GM23338 (cell line): Measurements from ENCODE around the gene MYLK4. TPM values are rescaled to one million over a fixed set of nuclear protein-coding genes. Genes with fewer than 3 reads are reported as not detected.

Source experiments
- ATAC-seq: fragments of 200-7000 bp; cut with Tn5 transposase; 3 replicates; pipeline ENCODE4 v1.9.1; 2020
- DNase-seq: peaks from one replicate; pipeline ENCODE4 v3.0.0-alpha.2; 2015; ENCODE audit warnings: low spot score
- H2AFZ ChIP-seq: fragments of 200-600 bp; sonication (generic); 2 replicates; pipeline ENCODE4 v1.8.0; 2016; ENCODE audit warnings: antibody characterized with exemption, mild to moderate bottlenecking, moderate library complexity
- H3F3A ChIP-seq: fragments of 200-600 bp; sonication (generic); replicated peaks from 2 replicates; pipeline ENCODE4 v1.8.0; 2017; ENCODE audit warnings: antibody characterized with exemption, mixed run types, low read depth
- H3K27ac ChIP-seq: fragments of 200-600 bp; sonication (generic); 2 replicates; pipeline ENCODE4 v1.6.1; 2016; ENCODE audit warnings: low read depth
- H3K27me3 ChIP-seq: fragments of 200-600 bp; sonication (generic); 2 replicates; pipeline ENCODE4 v1.8.0; 2016; ENCODE audit warnings: mild to moderate bottlenecking, mixed run types, moderate library complexity; ENCODE audit not compliant: insufficient read depth
- H3K36me3 ChIP-seq: fragments of 200-600 bp; sonication (generic); 2 replicates; pipeline ENCODE4 v1.8.0; 2016; ENCODE audit warnings: mild to moderate bottlenecking; ENCODE audit not compliant: insufficient read depth
- H3K4me1 ChIP-seq: fragments of 200-600 bp; sonication (generic); 2 replicates; pipeline ENCODE4 v1.8.0; 2016; ENCODE audit warnings: mild to moderate bottlenecking, moderate library complexity; ENCODE audit not compliant: insufficient read depth
- H3K4me2 ChIP-seq: fragments of 200-600 bp; sonication (generic); 2 replicates; pipeline ENCODE4 v1.7.1; 2017; ENCODE audit warnings: mixed run types
- H3K4me3 ChIP-seq: fragments of 200-600 bp; sonication (generic); 2 replicates; pipeline ENCODE4 v1.6.1; 2016; ENCODE audit warnings: mixed run types
- H3K79me2 ChIP-seq: fragments of 200-600 bp; sonication (generic); replicated peaks from 2 replicates; pipeline ENCODE4 v1.8.0; 2017; ENCODE audit warnings: mild to moderate bottlenecking; ENCODE audit not compliant: insufficient read depth
- H3K9me2 ChIP-seq: fragments of 200-600 bp; sonication (generic); 2 replicates; pipeline ENCODE4 v1.8.0; 2017; ENCODE audit not compliant: insufficient read depth
- H4K20me1 ChIP-seq: fragments of 200-600 bp; sonication (generic); replicated peaks from 2 replicates; pipeline ENCODE4 v1.8.0; 2017; ENCODE audit warnings: mild to moderate bottlenecking; ENCODE audit not compliant: insufficient read depth
- H3K27ac Mint-ChIP-seq: 2 replicates; pipeline ENCODE4 v1.8.0; 2020; ENCODE audit warnings: inconsistent platforms, mild to moderate bottlenecking, moderate library complexity, mixed read lengths
- H3K27me3 Mint-ChIP-seq: 3 replicates; pipeline ENCODE4 v1.8.0; 2022; ENCODE audit warnings: low read depth, mild to moderate bottlenecking, moderate library complexity, mixed read lengths, inconsistent platforms; ENCODE audit not compliant: insufficient read depth, poor library complexity
- H3K36me3 Mint-ChIP-seq: 3 replicates; pipeline ENCODE4 v1.8.0; 2021; ENCODE audit warnings: low read depth, mild to moderate bottlenecking, inconsistent platforms, moderate library complexity, mixed read lengths
- H3K4me1 Mint-ChIP-seq: 3 replicates; pipeline ENCODE4 v1.8.0; 2020; ENCODE audit warnings: mild to moderate bottlenecking, inconsistent platforms, mixed read lengths
- H3K4me3 Mint-ChIP-seq: 3 replicates; pipeline ENCODE4 v1.8.0; 2021; ENCODE audit warnings: moderate library complexity, mild to moderate bottlenecking, inconsistent platforms, mixed read lengths
- H3K9me3 Mint-ChIP-seq: 3 replicates; pipeline ENCODE4 v1.8.0; 2020; ENCODE audit warnings: moderate library complexity, mild to moderate bottlenecking, inconsistent platforms, mixed read lengths
- EZH2 ChIP-seq: fragments of 200-600 bp; sonication (generic); IDR thresholded peaks from one replicate; pipeline ENCODE4 v1.8.0; 2017; ENCODE audit warnings: antibody characterized with exemption, mild to moderate bottlenecking, low read depth; ENCODE audit not compliant: unreplicated experiment
- JUNB ChIP-seq: IDR thresholded peaks from one replicate; pipeline ENCODE4 v1.6.1; 2016; ENCODE audit warnings: antibody characterized with exemption; ENCODE audit not compliant: unreplicated experiment
- NANOG ChIP-seq: IDR thresholded peaks from 2 replicates; pipeline ENCODE4 v1.6.1; 2016; ENCODE audit warnings: antibody characterized with exemption, borderline replicate concordance
- STAT1 ChIP-seq: IDR thresholded peaks from one replicate; pipeline ENCODE4 v1.6.1; 2016; ENCODE audit warnings: antibody characterized with exemption; ENCODE audit not compliant: unreplicated experiment
- ZNF114 ChIP-seq: fragments of 250-450 bp; sonication (Bioruptor Pico); IDR thresholded peaks from 2 replicates; pipeline ENCODE4 v1.5.0; 2020; ENCODE audit warnings: mild to moderate bottlenecking, moderate library complexity
- polyA plus RNA-seq: library from polyadenylated mRNA; unstranded; fragments of >200 nt; fragmentation: Nextera tagmentation; extraction: Ambion mirVana; gene quantifications from 2 replicates; pipeline ENCODE4 v1.2.1, GENCODE V29; 2016
- total RNA-seq: library from RNA; depleted of rRNA; stranded (reverse); fragments of >200 nt; shearing (Covaris generic); gene quantifications from 2 replicates; pipeline ENCODE4 v1.2.3, GENCODE V29; 2014
- TF ChIP-seq, protein P1 (sequence below), 2 experiments: fragments of 200-600 bp in 1 of 2; sonication (generic) in 1 of 2; conservative IDR thresholded peaks; 2 replicates each; pipeline versions ENCODE4 v1.5.1 to v1.6.1; 2016 to 2017; ENCODE audit warnings: antibody characterized with exemption in 2 of 2, low read depth in 2 of 2, mild to moderate bottlenecking in 2 of 2, moderate library complexity in 1 of 2
- TF ChIP-seq, protein P2 (sequence below): IDR thresholded peaks from one replicate; pipeline ENCODE4 v1.6.1; 2018; ENCODE audit warnings: antibody characterized with exemption; ENCODE audit not compliant: unreplicated experiment

Gene MYLK4
- total and polyA plus RNA-seq, 2 experiments from 2014 or later, result 0.03 to 0.17 TPM

- TF ChIP-seq, protein P1, sequence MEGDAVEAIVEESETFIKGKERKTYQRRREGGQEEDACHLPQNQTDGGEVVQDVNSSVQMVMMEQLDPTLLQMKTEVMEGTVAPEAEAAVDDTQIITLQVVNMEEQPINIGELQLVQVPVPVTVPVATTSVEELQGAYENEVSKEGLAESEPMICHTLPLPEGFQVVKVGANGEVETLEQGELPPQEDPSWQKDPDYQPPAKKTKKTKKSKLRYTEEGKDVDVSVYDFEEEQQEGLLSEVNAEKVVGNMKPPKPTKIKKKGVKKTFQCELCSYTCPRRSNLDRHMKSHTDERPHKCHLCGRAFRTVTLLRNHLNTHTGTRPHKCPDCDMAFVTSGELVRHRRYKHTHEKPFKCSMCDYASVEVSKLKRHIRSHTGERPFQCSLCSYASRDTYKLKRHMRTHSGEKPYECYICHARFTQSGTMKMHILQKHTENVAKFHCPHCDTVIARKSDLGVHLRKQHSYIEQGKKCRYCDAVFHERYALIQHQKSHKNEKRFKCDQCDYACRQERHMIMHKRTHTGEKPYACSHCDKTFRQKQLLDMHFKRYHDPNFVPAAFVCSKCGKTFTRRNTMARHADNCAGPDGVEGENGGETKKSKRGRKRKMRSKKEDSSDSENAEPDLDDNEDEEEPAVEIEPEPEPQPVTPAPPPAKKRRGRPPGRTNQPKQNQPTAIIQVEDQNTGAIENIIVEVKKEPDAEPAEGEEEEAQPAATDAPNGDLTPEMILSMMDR (conservative IDR thresholded peaks at IDR 0.05; ENCODE audit: low read depth in 2 of 2), result no peak
- TF ChIP-seq ZNF114 (no peak), STAT1 (no peak)
Observed at GRCh38 chr6:2656460-2657079, 94.2 kb downstream of the MYLK4 start (continued).

DNA sequence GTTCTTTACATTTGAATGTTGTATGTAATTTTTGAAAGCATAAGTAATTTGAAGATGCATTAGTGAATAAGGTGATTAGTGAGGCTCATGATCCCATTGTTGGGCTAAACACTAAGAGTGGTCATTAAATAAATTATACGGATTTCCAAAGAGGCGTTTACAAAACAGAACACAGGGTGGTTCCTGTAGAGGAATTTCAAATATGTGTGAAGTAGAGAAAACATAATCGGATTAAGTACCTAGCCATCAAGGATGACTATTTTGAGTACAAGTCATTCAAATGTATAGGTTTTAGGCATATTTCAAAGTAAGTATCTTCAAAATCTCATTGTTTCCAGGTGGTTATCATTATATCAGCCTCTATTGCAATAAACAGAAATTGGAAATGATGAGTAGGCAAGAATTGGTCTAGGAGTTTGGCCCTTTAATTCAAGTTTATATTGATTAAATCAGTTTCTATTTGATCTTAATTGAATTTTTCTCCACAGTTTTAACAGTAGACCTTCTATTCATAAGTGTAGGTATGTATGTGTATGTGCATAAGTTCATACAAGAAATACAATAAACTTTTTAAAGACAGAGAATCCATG, 94.8 kb downstream of the MYLK4 start:
- Histone ChIP-seq H3K27me3 (no peaks in the 10 kb centered on the region), H2AFZ (no peak overlapping the region), H4K20me1 (no peaks in the 10 kb centered on the region), H3K27ac (peak overlapping the region; percentile 72), H3K9me2 (peaks cover 5% of the 10 kb centered on the region; the same call in 1 of the 2 replicates), H3F3A (no peaks in the 10 kb centered on the region), H3K4me2 (0 out of 2 replicates have a peak overlapping the region, but pooled peaks have one; percentile 5), H3K4me3 (no peak overlapping the region), H3K36me3 (no peaks in the 10 kb centered on the region), H3K79me2 (no peaks in the 10 kb centered on the region), H3K4me1 (peaks cover 22% of the 10 kb centered on the region)
- peak; percentile 69 for DNase-seq
- Mint-ChIP-seq H3K4me3 (no peak overlapping the region), H3K9me3 (peaks cover 21% of the 10 kb centered on the region), H3K4me1 (peaks cover 21% of the 10 kb centered on the region), H3K36me3 (peaks cover 20% of the 10 kb centered on the region), H3K27me3 (no peaks in the 10 kb centered on the region), H3K27ac (0 out of 2 replicates have a peak overlapping the region, but pooled peaks have one; percentile 82)
- peak; percentile 57; the same call in 2 of the 3 replicates for ATAC-seq
- TF ChIP-seq EZH2, result no peak
- TF ChIP-seq, protein P2, sequence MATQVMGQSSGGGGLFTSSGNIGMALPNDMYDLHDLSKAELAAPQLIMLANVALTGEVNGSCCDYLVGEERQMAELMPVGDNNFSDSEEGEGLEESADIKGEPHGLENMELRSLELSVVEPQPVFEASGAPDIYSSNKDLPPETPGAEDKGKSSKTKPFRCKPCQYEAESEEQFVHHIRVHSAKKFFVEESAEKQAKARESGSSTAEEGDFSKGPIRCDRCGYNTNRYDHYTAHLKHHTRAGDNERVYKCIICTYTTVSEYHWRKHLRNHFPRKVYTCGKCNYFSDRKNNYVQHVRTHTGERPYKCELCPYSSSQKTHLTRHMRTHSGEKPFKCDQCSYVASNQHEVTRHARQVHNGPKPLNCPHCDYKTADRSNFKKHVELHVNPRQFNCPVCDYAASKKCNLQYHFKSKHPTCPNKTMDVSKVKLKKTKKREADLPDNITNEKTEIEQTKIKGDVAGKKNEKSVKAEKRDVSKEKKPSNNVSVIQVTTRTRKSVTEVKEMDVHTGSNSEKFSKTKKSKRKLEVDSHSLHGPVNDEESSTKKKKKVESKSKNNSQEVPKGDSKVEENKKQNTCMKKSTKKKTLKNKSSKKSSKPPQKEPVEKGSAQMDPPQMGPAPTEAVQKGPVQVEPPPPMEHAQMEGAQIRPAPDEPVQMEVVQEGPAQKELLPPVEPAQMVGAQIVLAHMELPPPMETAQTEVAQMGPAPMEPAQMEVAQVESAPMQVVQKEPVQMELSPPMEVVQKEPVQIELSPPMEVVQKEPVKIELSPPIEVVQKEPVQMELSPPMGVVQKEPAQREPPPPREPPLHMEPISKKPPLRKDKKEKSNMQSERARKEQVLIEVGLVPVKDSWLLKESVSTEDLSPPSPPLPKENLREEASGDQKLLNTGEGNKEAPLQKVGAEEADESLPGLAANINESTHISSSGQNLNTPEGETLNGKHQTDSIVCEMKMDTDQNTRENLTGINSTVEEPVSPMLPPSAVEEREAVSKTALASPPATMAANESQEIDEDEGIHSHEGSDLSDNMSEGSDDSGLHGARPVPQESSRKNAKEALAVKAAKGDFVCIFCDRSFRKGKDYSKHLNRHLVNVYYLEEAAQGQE, result no peak
- TF ChIP-seq JUNB, result no peak
- TF ChIP-seq NANOG, result peak; percentile 99
